Measurements from ENCODE around the gene FOXI1.

DNA sequence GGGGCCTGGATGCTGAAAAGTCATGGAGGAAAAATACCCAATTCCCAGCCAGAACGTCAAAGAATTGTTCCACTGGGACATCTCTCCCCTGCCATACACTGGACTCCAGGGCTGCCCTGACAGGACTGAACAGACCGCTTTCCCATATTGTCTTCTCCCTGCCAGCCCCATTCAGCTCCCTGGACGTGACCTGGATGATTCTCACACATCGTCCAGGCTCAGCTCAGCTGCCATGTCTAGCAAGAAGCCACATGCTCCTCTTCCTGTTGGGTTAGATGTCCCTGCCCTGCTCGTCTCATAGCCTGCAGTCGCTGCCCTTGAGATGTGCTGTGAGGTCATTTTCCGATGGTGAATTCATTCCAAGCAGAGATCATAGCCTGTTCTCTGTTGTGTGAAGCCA, 37.4 kb downstream of the FOXI1 start:
- TF ChIP-seq, protein P1, sequence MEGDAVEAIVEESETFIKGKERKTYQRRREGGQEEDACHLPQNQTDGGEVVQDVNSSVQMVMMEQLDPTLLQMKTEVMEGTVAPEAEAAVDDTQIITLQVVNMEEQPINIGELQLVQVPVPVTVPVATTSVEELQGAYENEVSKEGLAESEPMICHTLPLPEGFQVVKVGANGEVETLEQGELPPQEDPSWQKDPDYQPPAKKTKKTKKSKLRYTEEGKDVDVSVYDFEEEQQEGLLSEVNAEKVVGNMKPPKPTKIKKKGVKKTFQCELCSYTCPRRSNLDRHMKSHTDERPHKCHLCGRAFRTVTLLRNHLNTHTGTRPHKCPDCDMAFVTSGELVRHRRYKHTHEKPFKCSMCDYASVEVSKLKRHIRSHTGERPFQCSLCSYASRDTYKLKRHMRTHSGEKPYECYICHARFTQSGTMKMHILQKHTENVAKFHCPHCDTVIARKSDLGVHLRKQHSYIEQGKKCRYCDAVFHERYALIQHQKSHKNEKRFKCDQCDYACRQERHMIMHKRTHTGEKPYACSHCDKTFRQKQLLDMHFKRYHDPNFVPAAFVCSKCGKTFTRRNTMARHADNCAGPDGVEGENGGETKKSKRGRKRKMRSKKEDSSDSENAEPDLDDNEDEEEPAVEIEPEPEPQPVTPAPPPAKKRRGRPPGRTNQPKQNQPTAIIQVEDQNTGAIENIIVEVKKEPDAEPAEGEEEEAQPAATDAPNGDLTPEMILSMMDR (IDR thresholded peaks at IDR 0.05) = no peak
- no peak for TF ChIP-seq POLR2A (IDR thresholded peaks at IDR 0.05)
- TF ChIP-seq EP300 (IDR thresholded peaks at IDR 0.05) = no peak
- no peak for TF ChIP-seq POLR2AphosphoS5 (IDR thresholded peaks at IDR 0.05)

Measured in suprapubic skin (tissue), 4 donors.